IPS-18c (cell line): ENCODE data around the gene SYTL5.

Source experiments
- H3K4me3 ChIP-seq: 2 replicates; pipeline ENCODE4 v1.7.0; 2013; ENCODE audit warnings: low read depth, mild to moderate bottlenecking, low read length, moderate library complexity; ENCODE audit not compliant: insufficient read depth
- H3K9me3 ChIP-seq: one replicate; pipeline ENCODE4 v1.6.1; 2013; ENCODE audit warnings: mild to moderate bottlenecking, low read length, moderate library complexity; ENCODE audit not compliant: control insufficient read depth, insufficient read depth

The SYTL5 gene

GRCh38 chrX:38069273-38069672 lies 62.9 kb downstream of the SYTL5 start:
- no peaks in the 10 kb centered on the region for H3K9me3 ChIP-seq

GRCh38 chrX:38069991-38070390 lies 63.6 kb downstream of the SYTL5 start:
- Histone ChIP-seq H3K9me3 (no peaks in the 10 kb centered on the region), H3K4me3 (no peak overlapping the region)

More at GRCh38 chrX:38069273-38069672, 62.9 kb downstream of the SYTL5 start:
- no peak overlapping the region for H3K4me3 ChIP-seq

DNA sequence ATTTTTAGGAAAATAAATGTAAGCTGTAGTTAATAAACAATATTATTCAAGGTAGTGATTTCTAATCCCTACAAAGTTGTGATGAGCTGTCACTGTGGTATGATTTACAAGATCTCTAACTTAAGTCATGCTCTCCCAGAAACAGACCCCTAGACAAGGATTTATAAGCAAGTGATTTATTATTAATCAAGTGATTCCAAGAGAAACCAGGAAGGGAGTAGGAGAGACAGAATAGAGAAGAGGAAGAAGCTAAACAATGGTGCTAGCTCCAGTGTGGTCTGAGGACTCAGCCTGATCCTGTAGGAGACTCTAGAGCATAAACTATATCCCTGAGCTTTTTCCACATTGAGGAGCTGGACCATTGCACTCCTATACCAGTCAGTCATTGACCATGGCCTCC lies 73.1 kb downstream of the SYTL5 start:
- Histone ChIP-seq H3K4me3 (no peak overlapping the region), H3K9me3 (no peaks in the 10 kb centered on the region)

- Histone ChIP-seq H3K4me3 (no peak overlapping the region), H3K9me3 (no peaks in the 10 kb centered on the region)
These were observed 74.5 kb downstream of the SYTL5 start for GRCh38 chrX:38080808-38081207.

- no peak overlapping the region for H3K4me3 ChIP-seq
- H3K9me3 ChIP-seq: no peaks in the 10 kb centered on the region
These were observed 75.6 kb downstream of the SYTL5 start for GRCh38 chrX:38081909-38082308.

GRCh38 chrX:38082309-38082708 lies 76.0 kb downstream of the SYTL5 start:
- H3K4me3 ChIP-seq: no peak overlapping the region
- H3K9me3 ChIP-seq: no peaks in the 10 kb centered on the region

DNA sequence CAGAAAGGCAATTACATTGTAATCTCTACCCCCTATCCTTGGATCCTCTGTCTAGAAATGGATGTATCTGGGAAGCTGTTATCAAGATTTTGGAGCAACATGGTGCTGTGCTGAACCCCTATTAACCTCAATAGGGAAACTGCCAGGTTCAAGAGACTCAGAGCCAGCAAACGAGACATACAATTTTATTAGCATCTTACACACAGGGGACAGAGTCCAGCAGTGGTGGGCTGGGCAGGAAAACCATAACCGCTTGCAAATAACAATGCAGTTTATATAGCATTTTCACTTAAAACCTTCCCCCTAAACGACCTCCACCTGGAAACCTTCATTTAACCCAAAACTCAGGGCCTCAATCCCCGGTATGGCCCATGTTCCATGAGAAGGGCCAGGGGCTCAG lies 79.5 kb downstream of the SYTL5 start:
- no peaks in the 10 kb centered on the region for H3K9me3 ChIP-seq
- no peak overlapping the region for H3K4me3 ChIP-seq

DNA sequence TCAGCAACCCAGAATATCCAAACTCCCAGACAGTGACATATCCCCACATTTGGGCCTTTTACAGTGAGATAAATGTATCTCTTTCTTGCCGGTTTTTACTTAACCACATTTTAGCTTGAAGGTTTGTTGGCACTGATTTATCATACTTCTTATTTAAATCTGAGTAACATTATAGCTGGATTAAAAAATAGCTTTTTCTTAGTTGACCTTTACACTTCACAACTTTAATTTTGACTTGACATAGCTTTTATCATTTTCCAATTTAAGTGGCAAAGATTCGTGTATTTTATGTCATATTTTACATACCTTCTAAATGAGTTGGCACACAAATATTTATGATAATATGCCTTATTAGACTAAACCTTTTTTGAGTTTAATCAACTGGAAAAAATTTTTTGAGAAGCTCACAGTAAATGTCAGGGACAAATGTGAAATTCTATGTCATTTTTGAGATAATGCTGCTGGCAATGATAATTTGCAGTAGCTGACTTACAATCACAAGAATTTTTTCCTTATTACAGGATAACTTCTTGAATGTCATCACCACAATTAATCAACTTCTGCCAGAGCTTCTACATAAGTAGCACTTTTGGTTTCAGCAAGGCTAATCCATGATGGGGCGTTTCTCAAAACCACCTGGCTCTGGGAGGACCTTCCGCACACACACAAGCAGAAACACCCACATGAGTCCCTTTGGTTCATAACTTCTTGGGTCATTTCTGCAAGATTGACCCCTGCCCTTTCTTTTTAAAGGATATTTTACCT lies 80.3 kb downstream of the SYTL5 start:
- no peaks in the 10 kb centered on the region for H3K9me3 ChIP-seq
- H3K4me3 ChIP-seq: no peak overlapping the region

- no peak overlapping the region for H3K4me3 ChIP-seq
- no peaks in the 10 kb centered on the region for H3K9me3 ChIP-seq
These were observed 81.2 kb downstream of the SYTL5 start for GRCh38 chrX:38087594-38087993.

GRCh38 chrX:38089173-38089982 lies 83.0 kb downstream of the SYTL5 start:
- Histone ChIP-seq H3K4me3 (no peak overlapping the region), H3K9me3 (no peaks in the 10 kb centered on the region)

DNA sequence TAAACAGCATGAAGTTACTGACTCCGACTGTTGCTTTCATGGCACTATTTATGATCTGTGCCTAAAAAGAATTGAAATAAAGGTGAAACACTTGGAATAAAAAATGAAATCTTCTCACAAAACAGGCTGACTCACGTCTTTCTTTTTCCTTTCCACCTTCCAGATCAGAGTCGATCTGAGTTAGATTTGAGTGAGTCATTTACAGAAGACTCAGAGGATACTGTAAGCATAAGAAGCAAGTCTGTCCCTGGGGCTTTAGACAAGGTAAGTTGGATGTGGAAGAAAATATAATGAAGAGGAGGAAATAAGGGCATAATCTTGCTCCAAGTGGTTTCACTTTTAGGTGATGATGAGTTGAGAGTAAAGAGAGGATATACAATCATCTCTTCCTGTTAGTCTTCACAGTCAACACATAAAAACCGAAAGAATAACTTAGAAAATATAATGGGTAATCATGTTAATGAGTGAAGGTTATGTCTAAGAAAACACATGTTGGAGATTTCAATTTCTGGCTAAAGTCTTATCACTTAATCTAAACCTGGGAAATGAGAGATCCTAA lies 89.7 kb downstream of the SYTL5 start:
- H3K9me3 ChIP-seq: no peaks in the 10 kb centered on the region
- no peak overlapping the region for H3K4me3 ChIP-seq

- no peaks in the 10 kb centered on the region for H3K9me3 ChIP-seq
- no peak overlapping the region for H3K4me3 ChIP-seq
These were observed 93.3 kb downstream of the SYTL5 start for GRCh38 chrX:38099688-38100087.

DNA sequence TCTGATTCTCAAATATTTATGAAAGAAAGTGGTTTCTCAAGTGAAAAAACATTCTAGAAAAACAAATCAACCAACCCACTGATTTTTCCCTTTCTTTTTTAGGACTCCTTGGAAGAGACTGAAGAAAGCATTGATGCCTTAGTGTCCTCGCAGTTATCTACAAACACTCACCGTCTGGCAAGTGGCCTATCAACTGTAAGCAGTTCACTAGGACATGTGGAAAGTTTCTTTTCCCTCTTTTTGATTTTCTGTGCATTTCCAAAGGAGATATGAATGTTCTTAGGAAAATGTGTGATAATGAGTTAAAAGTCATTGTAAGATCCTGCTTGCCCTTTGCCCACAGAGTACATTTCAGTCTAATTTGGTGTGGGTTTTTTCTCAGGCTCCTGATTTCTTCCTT lies 95.9 kb downstream of the SYTL5 start:
- Histone ChIP-seq H3K4me3 (no peak overlapping the region), H3K9me3 (no peaks in the 10 kb centered on the region)

DNA sequence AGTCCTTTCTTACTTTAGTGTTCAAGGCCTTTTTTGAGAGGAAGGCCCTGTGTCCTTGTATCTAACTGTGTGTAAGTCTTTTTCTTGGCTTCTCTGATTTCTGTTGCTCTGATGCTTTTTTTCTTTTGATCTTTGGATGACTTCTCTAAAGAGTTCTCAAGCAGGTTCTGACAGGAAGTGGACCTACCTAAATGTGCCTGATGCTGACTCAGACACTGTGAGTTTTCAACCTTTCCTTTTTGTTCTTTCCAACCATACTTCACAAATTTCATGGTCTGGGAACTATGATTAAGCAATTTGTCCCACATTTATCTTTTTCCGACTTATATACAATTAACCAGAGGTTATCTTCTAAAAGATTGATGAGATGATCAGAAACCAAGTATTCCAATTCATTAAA lies 96.5 kb downstream of the SYTL5 start:
- H3K4me3 ChIP-seq: no peak overlapping the region

GRCh38 chrX:38103857-38104812 lies 97.8 kb downstream of the SYTL5 start:
- no peaks in the 10 kb centered on the region for H3K9me3 ChIP-seq
- no peak overlapping the region for H3K4me3 ChIP-seq

More for the DNA sequence above, 96.5 kb downstream of the SYTL5 start:
- no peaks in the 10 kb centered on the region for H3K9me3 ChIP-seq

DNA sequence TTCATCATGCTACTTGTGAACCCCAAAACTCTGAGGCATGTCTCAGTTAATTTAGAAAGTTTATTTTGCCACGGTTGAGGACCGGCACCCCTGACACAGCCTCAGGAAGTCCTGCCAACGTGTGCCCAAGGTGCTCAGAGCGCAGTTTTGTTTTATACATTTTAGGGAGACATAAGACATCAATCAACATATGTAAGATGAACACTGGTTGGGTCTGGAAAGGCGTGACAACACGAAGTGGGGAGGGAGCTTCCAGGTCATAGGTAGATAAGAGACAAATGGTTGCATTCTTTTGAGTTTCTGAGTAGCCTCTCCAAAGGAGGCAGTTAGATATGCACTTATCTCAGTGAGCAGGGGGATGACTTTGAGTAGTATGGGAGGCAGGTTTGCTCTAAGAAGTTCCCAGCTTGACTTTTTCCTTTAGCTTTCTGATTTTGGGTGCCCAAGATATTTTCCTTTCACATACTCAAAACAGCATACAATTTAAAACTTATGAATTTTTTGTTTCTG lies 98.9 kb downstream of the SYTL5 start:
- no peak overlapping the region for H3K4me3 ChIP-seq

More for the DNA sequence above, 98.9 kb downstream of the SYTL5 start:
- no peaks in the 10 kb centered on the region for H3K9me3 ChIP-seq
